ENCODE results near the gene COQ7.

The COQ7 gene

DNA sequence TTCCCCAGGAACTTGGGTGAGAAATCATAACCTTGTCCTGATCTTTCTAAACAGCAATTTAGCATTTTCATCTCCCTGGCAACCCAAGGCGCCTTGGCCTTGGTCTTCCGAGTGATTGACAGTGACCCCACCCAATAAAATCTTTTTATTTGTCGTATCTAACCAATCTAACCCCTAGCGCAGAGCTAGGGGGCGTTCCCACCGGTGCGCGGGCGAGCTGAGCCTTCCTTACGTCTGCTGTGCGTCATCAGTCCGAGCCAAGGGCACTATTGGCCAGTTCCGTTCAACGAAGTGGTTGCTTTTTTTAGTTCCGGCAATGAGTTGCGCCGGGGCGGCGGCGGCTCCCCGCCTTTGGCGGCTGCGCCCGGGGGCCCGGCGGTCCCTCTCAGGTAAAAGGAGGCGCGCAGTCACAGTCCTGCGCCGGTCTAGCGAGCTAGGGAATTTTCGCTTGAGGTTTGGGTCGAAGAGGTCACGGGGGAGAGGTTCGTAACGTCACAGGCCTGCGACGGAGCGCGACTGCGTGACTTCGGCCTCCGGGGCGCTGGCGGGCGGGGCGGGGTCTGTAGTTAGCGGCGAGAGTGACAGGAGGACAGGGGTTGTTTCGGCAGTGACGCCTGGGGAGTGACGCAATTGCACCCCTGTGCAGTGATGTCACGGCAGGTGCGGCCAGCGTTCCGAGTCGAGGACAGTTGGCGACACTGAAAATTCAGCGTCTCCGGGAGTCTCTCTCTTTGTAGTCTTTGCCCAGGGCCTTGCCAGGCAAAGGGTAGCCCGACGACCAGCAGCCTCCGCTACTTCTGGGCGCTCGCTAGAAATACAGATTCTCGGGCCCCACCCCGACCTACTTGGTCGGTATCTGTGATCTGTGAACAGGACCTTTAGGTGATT lies at the start of gene COQ7:
Gene COQ7, plus strand, starts transcription at position 266 of the 888 bp plus-strand sequence. Its CDS starts 51 bp downstream, at position 317.
- H3K4me3 ChIP-seq (ENCODE audit: low read depth, low read length) = peak within 1 kb of the TSS; percentile 62
- TF ChIP-seq CTCF (IDR thresholded peaks at IDR 0.05; ENCODE audit: low read depth, low read length, missing control alignments) = no peak
- DNase-seq (ENCODE audit: low read depth) = peak; percentile 100

GRCh38 chr16:19020689-19021088 lies 46.7 kb upstream of the COQ7 start:
- DNase-seq (ENCODE audit: low read depth) = no peak
- no peak for TF ChIP-seq CTCF (IDR thresholded peaks at IDR 0.05; ENCODE audit: low read depth, low read length, missing control alignments)

DNA sequence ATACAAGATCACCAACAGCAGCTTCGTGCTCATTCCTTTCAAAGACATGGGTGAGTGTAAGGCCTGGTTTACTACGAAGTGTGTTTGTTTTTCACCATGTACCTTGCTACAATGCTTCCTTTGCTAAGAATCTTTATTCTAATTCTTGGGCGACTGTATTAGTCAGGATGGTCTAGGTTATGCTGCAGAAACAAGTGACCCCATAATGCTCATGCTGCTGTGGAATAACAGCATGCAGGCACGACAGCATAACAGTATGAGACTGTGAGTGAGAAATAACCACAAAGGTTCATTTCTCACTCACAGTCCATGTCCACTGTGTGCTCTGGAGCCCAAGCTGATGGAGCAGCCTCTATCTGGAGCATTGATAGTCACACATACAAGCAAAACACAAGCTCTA lies 45.7 kb upstream of the COQ7 start:
- no peak for TF ChIP-seq CTCF (IDR thresholded peaks at IDR 0.05; ENCODE audit: low read depth, low read length, missing control alignments)

More at GRCh38 chr16:19020689-19021088, 46.7 kb upstream of the COQ7 start:
- no peak overlapping the region for H3K4me3 ChIP-seq (ENCODE audit: low read depth, low read length)

DNA sequence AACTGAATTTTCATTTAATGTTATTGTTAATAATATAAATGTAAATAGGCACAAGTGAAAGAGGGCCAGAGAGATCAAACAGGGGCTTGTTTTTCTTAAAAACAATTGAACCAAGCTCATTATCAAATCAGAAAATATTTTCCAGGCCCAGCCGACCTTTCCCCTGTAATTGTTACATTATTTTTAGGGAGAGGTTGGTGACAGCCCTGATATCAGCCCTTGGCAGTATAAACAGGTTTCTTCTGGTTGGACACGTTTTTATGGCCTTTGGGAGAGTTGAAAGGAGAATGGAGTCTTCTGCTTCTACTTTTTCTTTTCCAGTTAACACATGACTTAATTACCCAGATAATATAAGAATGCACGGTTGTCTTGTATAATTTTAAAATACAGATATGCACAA lies 40.0 kb upstream of the COQ7 start:
- no peak for DNase-seq (ENCODE audit: low read depth)
- TF ChIP-seq CTCF (IDR thresholded peaks at IDR 0.05; ENCODE audit: low read depth, low read length, missing control alignments) = no peak
- no peak overlapping the region for H3K4me3 ChIP-seq (ENCODE audit: low read depth, low read length)

More for the DNA sequence above, 45.7 kb upstream of the COQ7 start:
- H3K4me3 ChIP-seq (ENCODE audit: low read depth, low read length) = no peak overlapping the region
- no peak for DNase-seq (ENCODE audit: low read depth)

DNA sequence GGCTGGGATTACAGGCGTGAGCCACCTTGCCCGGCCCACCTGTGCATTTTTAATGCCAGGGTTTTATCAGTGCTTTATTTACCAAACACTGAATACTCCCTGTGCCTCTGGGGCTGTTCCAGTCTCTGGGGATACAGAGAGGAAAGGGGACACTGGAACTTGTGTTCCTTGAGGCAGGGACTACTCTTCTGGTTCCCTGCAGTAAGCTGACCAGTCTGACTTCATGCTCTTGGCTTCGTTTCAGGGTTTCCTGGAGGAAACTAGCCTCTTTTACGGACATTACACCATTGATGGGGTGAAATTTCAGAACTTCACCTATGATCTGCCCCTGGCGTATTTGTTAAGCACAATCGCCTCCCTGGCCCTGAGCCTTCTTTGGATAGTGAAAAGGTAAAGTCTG lies 37.4 kb upstream of the COQ7 start:
- TF ChIP-seq CTCF (IDR thresholded peaks at IDR 0.05; ENCODE audit: low read depth, low read length, missing control alignments) = no peak
- no peak overlapping the region for H3K4me3 ChIP-seq (ENCODE audit: low read depth, low read length)
- DNase-seq (ENCODE audit: low read depth) = no peak

- no peak for TF ChIP-seq CTCF (IDR thresholded peaks at IDR 0.05; ENCODE audit: low read depth, low read length, missing control alignments)
- H3K4me3 ChIP-seq (ENCODE audit: low read depth, low read length) = no peak overlapping the region
- no peak for DNase-seq (ENCODE audit: low read depth)
Observed at GRCh38 chr16:19031738-19032137, 35.7 kb upstream of the COQ7 start.

DNA sequence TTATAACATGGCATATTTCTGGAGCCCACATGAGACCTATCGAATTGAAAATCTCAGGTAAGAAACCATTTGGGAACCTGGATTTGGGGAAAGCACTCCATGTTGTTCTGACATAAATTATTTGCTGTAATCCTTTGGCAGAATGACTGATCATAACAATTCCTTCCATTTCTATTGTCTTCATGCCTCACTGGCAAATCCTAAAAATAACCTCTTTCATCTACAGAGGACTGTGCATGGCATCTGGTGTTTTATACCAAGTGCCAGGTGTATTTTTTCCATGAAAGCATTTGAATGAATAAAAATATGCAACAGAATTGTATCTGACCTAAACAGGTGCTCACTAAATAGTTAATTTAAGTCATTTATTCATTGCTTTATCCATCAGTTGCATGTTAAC lies 33.7 kb upstream of the COQ7 start:
- no peak overlapping the region for H3K4me3 ChIP-seq (ENCODE audit: low read depth, low read length)
- DNase-seq (ENCODE audit: low read depth) = no peak

More for the DNA sequence above, 33.7 kb upstream of the COQ7 start:
- no peak for TF ChIP-seq CTCF (IDR thresholded peaks at IDR 0.05; ENCODE audit: low read depth, low read length, missing control alignments)
